ENCODE results near the gene PARD3.

- TF ChIP-seq EZH2 (IDR thresholded peaks at IDR 0.05; ENCODE audit: low read length, missing control alignments), result no peak
- no peak for TF ChIP-seq CTCF (conservative IDR thresholded peaks at IDR 0.05 in 1 of 2, IDR thresholded peaks at IDR 0.05 in 1 of 2; ENCODE audit: low read depth in 1 of 2, low read length in 2 of 2)
Measured at GRCh38 chr10:34196058-34196433, 619.0 kb downstream of the PARD3 start.

All from fibroblast of lung (primary cell).